Measurements from ENCODE around the gene FBXO36. TPM values are rescaled to one million over a fixed set of nuclear protein-coding genes. Genes with fewer than 3 reads are reported as not detected.

Gene FBXO36
- total RNA-seq, 3 donors from 2014 or later: 2.7 to 6.9 (median 3.3) TPM

GRCh38 chr2:230008708-230009066 lies 86.4 kb downstream of the FBXO36 start:
- Histone ChIP-seq H3K27me3 (no peaks in the 10 kb centered on the region), H3K27ac (no peak overlapping the region), H3K4me3 (no peak overlapping the region), H3K9me3 (no peaks in the 10 kb centered on the region), H3K4me1 (no peaks in the 10 kb centered on the region), H3K36me3 (no peaks in the 10 kb centered on the region)
- DNase-seq (ENCODE audit: low spot score in 2 of 2): no peak
- intact Hi-C loops (cut with DNase I; ENCODE audit: low total_unique reads): no loop called here
- TF ChIP-seq POLR2A (IDR thresholded peaks at IDR 0.05) (no peak), POLR2AphosphoS5 (IDR thresholded peaks at IDR 0.05) (no peak), CTCF (IDR thresholded peaks at IDR 0.05) (no peak)

- Histone ChIP-seq H3K27ac (no peak overlapping the region), H3K4me1 (no peaks in the 10 kb centered on the region), H3K9me3 (no peaks in the 10 kb centered on the region), H3K4me3 (no peak overlapping the region), H3K36me3 (no peaks in the 10 kb centered on the region), H3K27me3 (no peaks in the 10 kb centered on the region)
- TF ChIP-seq POLR2A (IDR thresholded peaks at IDR 0.05) (no peak), CTCF (IDR thresholded peaks at IDR 0.05) (no peak), POLR2AphosphoS5 (IDR thresholded peaks at IDR 0.05) (no peak)
- intact Hi-C loops (cut with DNase I; ENCODE audit: low total_unique reads): no loop called here
- no peak for DNase-seq (ENCODE audit: low spot score in 2 of 2)
Measured at GRCh38 chr2:230010501-230010900, 88.2 kb downstream of the FBXO36 start.

GRCh38 chr2:230011617-230012016 lies 89.3 kb downstream of the FBXO36 start:
- intact Hi-C loops (cut with DNase I; ENCODE audit: low total_unique reads): no loop called here
- no peaks in the 10 kb centered on the region for H3K4me1 ChIP-seq
- H3K9me3 ChIP-seq: no peaks in the 10 kb centered on the region
- no peak for DNase-seq (ENCODE audit: low spot score in 2 of 2)
- H3K4me3 ChIP-seq: no peak overlapping the region
- no peaks in the 10 kb centered on the region for H3K27me3 ChIP-seq
- no peaks in the 10 kb centered on the region for H3K36me3 ChIP-seq
- H3K27ac ChIP-seq: no peak overlapping the region
- no peak for TF ChIP-seq CTCF (IDR thresholded peaks at IDR 0.05)
- TF ChIP-seq POLR2A (IDR thresholded peaks at IDR 0.05): no peak
- no peak for TF ChIP-seq POLR2AphosphoS5 (IDR thresholded peaks at IDR 0.05)

GRCh38 chr2:230012267-230012884 lies 90.1 kb downstream of the FBXO36 start:
- Histone ChIP-seq H3K4me3 (no peak overlapping the region), H3K36me3 (no peaks in the 10 kb centered on the region), H3K27me3 (no peaks in the 10 kb centered on the region), H3K4me1 (no peaks in the 10 kb centered on the region), H3K9me3 (no peaks in the 10 kb centered on the region), H3K27ac (no peak overlapping the region)
- intact Hi-C loops (cut with DNase I; ENCODE audit: low total_unique reads): no loop called here
- DNase-seq (ENCODE audit: low spot score in 2 of 2): no peak
- TF ChIP-seq CTCF (IDR thresholded peaks at IDR 0.05) (no peak), POLR2AphosphoS5 (IDR thresholded peaks at IDR 0.05) (no peak), POLR2A (IDR thresholded peaks at IDR 0.05) (no peak)

GRCh38 chr2:230016844-230017243 lies 94.5 kb downstream of the FBXO36 start:
- TF ChIP-seq POLR2A (IDR thresholded peaks at IDR 0.05) (no peak), POLR2AphosphoS5 (IDR thresholded peaks at IDR 0.05) (no peak), CTCF (IDR thresholded peaks at IDR 0.05) (no peak)
- no peak for DNase-seq (ENCODE audit: low spot score in 2 of 2)
- intact Hi-C loops (cut with DNase I; ENCODE audit: low total_unique reads): no loop called here
- Histone ChIP-seq H3K27ac (no peak overlapping the region), H3K27me3 (no peaks in the 10 kb centered on the region), H3K36me3 (no peaks in the 10 kb centered on the region), H3K4me3 (no peak overlapping the region), H3K9me3 (no peaks in the 10 kb centered on the region), H3K4me1 (no peaks in the 10 kb centered on the region)
